Transverse colon (tissue), 4 donors: ENCODE results near the gene LRRC8D.

ENCODE experiments used
- CTCF ChIP-seq, 5 experiments: fragments of 200-600 bp in 3 of 5; fragments of 450-650 bp in 2 of 5; sonication (generic) in 3 of 5; IDR thresholded peaks; 1 replicate in 2 of 5; 2 replicates in 3 of 5; pipeline ENCODE4 v1.5.1; 2016 to 2017; ENCODE audit warnings: antibody characterized with exemption in 5 of 5, inconsistent platforms in 3 of 5, mild to moderate bottlenecking in 2 of 5, moderate library complexity in 1 of 5
- EP300 ChIP-seq: sonication (generic); formaldehyde crosslinking; IDR thresholded peaks from one replicate; pipeline ENCODE4 v1.6.1; 2017; ENCODE audit warnings: antibody characterized with exemption, low read depth
- POLR2A ChIP-seq: fragments of 450-650 bp; IDR thresholded peaks from one replicate; pipeline ENCODE4 v1.6.1; 2016; ENCODE audit warnings: antibody characterized with exemption, mild to moderate bottlenecking, moderate library complexity
- POLR2AphosphoS5 ChIP-seq, 3 donors: sonication (generic); formaldehyde crosslinking; IDR thresholded peaks; one replicate each; pipeline ENCODE4 v1.6.1; 2016; ENCODE audit warnings: antibody characterized with exemption in 3 of 3

- no peak for TF ChIP-seq CTCF (IDR thresholded peaks at IDR 0.05)
- no peak for TF ChIP-seq POLR2A
- TF ChIP-seq POLR2AphosphoS5 (IDR thresholded peaks at IDR 0.05): no peak
- no peak for TF ChIP-seq EP300
Measured at GRCh38 chr1:89941110-89941766, 120.4 kb downstream of the LRRC8D start.
